Measurements from ENCODE around the gene PROM1. TPM values are rescaled to one million over a fixed set of nuclear protein-coding genes. Genes with fewer than 3 reads are reported as not detected.

The PROM1 gene
- total RNA-seq, 1 donor: 0.31 TPM

- H3K27me3 ChIP-seq (ENCODE audit: insufficient read depth, low read length): peaks cover 37% of the 10 kb centered on the region
- no peak overlapping the region for H3K4me3 ChIP-seq (ENCODE audit: low read length)
- H3K9me3 ChIP-seq (ENCODE audit: low read depth, low read length): no peaks in the 10 kb centered on the region
- peaks cover 6% of the 10 kb centered on the region for H3K4me1 ChIP-seq (ENCODE audit: insufficient read depth, low read length)
Observed at GRCh38 chr4:16088601-16089000, 4.8 kb upstream of the PROM1 start.

GRCh38 chr4:16085822-16086221 lies 2.0 kb upstream of the PROM1 start:
- no peak overlapping the region for H3K4me3 ChIP-seq (ENCODE audit: low read length)
- H3K4me1 ChIP-seq (ENCODE audit: insufficient read depth, low read length): peaks cover 24% of the 10 kb centered on the region
- peaks cover 59% of the 10 kb centered on the region for H3K27me3 ChIP-seq (ENCODE audit: insufficient read depth, low read length)
- H3K9me3 ChIP-seq (ENCODE audit: low read depth, low read length): no peaks in the 10 kb centered on the region

- no peaks in the 10 kb centered on the region for H3K9me3 ChIP-seq (ENCODE audit: low read depth, low read length)
- H3K27me3 ChIP-seq (ENCODE audit: insufficient read depth, low read length): peaks cover 61% of the 10 kb centered on the region
- peak overlapping the region; percentile 6 for H3K4me3 ChIP-seq (ENCODE audit: low read length)
- peaks cover 24% of the 10 kb centered on the region for H3K4me1 ChIP-seq (ENCODE audit: insufficient read depth, low read length)
Observed at GRCh38 chr4:16082426-16083240, 1.2 kb downstream of the PROM1 start.

DNA sequence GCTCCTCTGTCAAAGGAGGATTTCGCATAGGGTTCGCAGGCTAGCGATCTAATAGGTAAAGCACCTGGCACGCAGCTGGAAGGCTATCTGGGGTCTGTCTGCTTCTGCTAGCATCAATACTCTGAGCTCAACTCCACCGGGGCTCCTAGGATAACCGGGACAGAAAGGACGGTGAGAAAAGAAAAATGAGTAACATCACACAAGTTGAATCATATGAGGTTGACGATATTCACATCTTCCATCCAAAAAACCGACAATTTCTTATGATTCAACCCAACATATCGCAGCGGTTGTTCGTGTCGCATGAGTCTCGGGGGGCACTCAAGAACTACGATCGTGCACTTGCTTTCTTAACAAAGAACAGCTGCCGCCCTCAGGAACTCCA lies 1.8 kb downstream of the PROM1 start:
- H3K4me3 ChIP-seq (ENCODE audit: low read length): peak overlapping the region; percentile 6
- H3K27me3 ChIP-seq (ENCODE audit: insufficient read depth, low read length): peaks cover 56% of the 10 kb centered on the region
- no peaks in the 10 kb centered on the region for H3K9me3 ChIP-seq (ENCODE audit: low read depth, low read length)
- peaks cover 24% of the 10 kb centered on the region for H3K4me1 ChIP-seq (ENCODE audit: insufficient read depth, low read length)

DNA sequence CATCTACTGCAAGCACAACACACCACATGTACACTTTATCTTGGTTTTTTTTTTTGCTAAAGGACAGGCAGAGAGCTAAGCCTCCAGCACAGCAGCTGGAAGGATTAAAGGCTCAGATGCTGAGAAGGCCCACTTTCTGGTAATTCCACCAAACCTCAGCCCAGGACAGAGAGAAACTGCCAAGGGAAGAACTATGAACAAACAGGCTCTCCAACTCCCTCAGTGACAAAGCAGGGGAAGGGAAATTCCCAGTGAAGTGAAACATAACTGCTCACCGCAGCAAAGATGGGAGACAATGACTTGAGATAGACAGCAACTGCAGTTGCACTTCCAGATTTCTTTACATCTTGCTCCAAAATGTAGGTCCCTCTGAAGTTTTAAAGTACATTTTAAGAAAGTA lies 4.8 kb downstream of the PROM1 start:
- peaks cover 31% of the 10 kb centered on the region for H3K27me3 ChIP-seq (ENCODE audit: insufficient read depth, low read length)
- H3K4me1 ChIP-seq (ENCODE audit: insufficient read depth, low read length): peaks cover 23% of the 10 kb centered on the region
- H3K9me3 ChIP-seq (ENCODE audit: low read depth, low read length): no peaks in the 10 kb centered on the region
- no peak overlapping the region for H3K4me3 ChIP-seq (ENCODE audit: low read length)

DNA sequence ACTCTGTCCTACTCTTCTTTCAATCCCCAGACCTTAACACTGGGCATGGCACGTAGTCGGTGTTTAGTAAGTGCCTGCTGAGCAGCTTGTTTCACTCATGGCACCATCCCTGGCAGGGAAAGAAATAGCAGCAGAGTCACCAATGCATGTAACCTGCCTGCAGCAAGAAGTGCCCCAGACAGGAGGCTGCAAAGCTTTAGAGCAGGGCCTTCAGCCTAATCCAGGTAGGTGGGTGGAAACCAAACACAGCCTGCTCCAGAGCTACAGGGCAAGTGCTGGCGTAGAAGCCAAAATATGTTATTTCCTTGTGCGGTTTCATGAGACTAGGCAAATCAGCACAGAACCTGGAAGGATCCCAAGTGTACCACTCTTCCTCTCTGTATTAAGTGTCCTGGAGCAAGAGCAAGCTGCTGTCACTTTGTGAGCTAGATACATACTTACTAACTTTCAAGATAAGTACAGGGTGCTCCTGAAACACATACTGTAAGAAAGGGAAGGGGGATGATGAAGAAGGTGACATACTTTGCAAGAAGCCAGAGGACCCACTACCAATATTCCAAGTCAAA lies 5.5 kb downstream of the PROM1 start:
- H3K9me3 ChIP-seq (ENCODE audit: low read depth, low read length): no peaks in the 10 kb centered on the region
- H3K4me3 ChIP-seq (ENCODE audit: low read length): no peak overlapping the region
- H3K4me1 ChIP-seq (ENCODE audit: insufficient read depth, low read length): peaks cover 15% of the 10 kb centered on the region
- peaks cover 24% of the 10 kb centered on the region for H3K27me3 ChIP-seq (ENCODE audit: insufficient read depth, low read length)

DNA sequence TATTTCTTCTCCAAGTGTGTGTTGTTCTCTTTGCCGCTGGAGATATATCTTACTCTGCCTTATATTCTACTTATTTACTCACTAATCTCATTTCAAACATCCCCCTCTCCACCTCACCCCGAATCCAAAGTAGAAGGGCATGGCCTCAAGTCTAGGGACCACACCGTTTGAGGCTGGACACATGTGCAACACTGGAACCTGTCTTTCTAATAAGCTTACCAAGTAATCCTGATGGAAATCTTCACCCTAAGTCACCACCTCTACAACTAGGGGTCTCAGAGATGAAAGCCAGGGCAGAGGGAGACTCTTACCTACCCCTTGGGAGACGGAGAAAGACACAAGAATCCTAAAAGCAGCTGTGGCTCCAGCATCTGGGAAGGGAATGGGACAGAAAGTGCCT lies 6.0 kb downstream of the PROM1 start:
- no peak overlapping the region for H3K4me3 ChIP-seq (ENCODE audit: low read length)
- peaks cover 20% of the 10 kb centered on the region for H3K27me3 ChIP-seq (ENCODE audit: insufficient read depth, low read length)
- peaks cover 10% of the 10 kb centered on the region for H3K4me1 ChIP-seq (ENCODE audit: insufficient read depth, low read length)
- no peaks in the 10 kb centered on the region for H3K9me3 ChIP-seq (ENCODE audit: low read depth, low read length)

- no peak overlapping the region for H3K4me3 ChIP-seq (ENCODE audit: low read length)
- H3K27me3 ChIP-seq (ENCODE audit: insufficient read depth, low read length): peaks cover 5% of the 10 kb centered on the region
- no peaks in the 10 kb centered on the region for H3K4me1 ChIP-seq (ENCODE audit: insufficient read depth, low read length)
- H3K9me3 ChIP-seq (ENCODE audit: low read depth, low read length): no peaks in the 10 kb centered on the region
Observed at GRCh38 chr4:16075975-16076757, 7.7 kb downstream of the PROM1 start.

- Histone ChIP-seq H3K4me3 (ENCODE audit: low read length) (no peak overlapping the region), H3K27me3 (ENCODE audit: insufficient read depth, low read length) (peaks cover 3% of the 10 kb centered on the region), H3K4me1 (ENCODE audit: insufficient read depth, low read length) (peaks cover 4% of the 10 kb centered on the region), H3K9me3 (ENCODE audit: low read depth, low read length) (no peaks in the 10 kb centered on the region)
Observed at GRCh38 chr4:16075061-16075460, 8.8 kb downstream of the PROM1 start.

DNA sequence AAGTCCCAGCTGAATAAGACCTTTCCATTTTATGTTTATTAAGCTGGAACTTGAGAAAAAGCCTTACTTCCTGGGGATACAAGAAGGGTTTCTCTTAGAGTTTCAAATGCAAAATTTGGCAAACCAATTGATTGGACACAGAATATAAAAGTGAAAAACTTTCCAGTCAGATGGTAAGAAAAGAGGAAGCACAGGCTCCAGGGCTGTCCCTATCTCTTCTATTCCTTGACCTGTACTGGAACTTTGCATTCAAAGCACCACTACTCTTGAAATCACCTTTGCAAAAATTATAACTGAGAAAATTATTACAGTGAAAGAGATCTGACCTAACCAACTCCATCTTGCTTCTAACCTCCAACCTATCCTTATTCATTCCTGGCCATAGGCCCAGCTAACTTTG lies 11.7 kb downstream of the PROM1 start:
- Histone ChIP-seq H3K4me1 (ENCODE audit: insufficient read depth, low read length) (peaks cover 5% of the 10 kb centered on the region), H3K27me3 (ENCODE audit: insufficient read depth, low read length) (no peaks in the 10 kb centered on the region), H3K4me3 (ENCODE audit: low read length) (no peak overlapping the region), H3K9me3 (ENCODE audit: low read depth, low read length) (no peaks in the 10 kb centered on the region)

- H3K9me3 ChIP-seq (ENCODE audit: low read depth, low read length): no peaks in the 10 kb centered on the region
- H3K4me3 ChIP-seq (ENCODE audit: low read length): no peak overlapping the region
- no peaks in the 10 kb centered on the region for H3K27me3 ChIP-seq (ENCODE audit: insufficient read depth, low read length)
- peaks cover 5% of the 10 kb centered on the region for H3K4me1 ChIP-seq (ENCODE audit: insufficient read depth, low read length)
Observed at GRCh38 chr4:16070203-16070602, 13.6 kb downstream of the PROM1 start.

DNA sequence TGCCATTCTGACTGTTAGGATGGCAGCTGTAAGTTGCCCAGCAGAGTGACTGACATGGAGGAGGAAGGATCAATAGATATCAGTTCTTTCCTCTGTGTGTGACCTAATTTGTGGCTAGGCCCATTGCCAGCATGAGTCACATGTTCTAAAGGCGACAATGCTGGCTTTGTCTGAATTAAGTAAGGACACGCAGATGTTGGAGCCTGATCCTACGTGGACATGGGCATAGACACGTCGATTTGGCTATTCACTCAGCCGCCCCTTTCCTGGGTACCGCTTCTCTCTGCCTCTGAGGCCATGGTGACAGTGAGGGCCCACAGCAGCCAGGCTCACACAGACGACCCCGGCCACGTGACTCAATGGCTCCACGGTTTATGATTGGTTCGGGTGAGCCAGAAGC lies 16.3 kb downstream of the PROM1 start:
- H3K27me3 ChIP-seq (ENCODE audit: insufficient read depth, low read length): no peaks in the 10 kb centered on the region
- H3K9me3 ChIP-seq (ENCODE audit: low read depth, low read length): no peaks in the 10 kb centered on the region
- H3K4me1 ChIP-seq (ENCODE audit: insufficient read depth, low read length): peaks cover 5% of the 10 kb centered on the region
- no peak overlapping the region for H3K4me3 ChIP-seq (ENCODE audit: low read length)

DNA sequence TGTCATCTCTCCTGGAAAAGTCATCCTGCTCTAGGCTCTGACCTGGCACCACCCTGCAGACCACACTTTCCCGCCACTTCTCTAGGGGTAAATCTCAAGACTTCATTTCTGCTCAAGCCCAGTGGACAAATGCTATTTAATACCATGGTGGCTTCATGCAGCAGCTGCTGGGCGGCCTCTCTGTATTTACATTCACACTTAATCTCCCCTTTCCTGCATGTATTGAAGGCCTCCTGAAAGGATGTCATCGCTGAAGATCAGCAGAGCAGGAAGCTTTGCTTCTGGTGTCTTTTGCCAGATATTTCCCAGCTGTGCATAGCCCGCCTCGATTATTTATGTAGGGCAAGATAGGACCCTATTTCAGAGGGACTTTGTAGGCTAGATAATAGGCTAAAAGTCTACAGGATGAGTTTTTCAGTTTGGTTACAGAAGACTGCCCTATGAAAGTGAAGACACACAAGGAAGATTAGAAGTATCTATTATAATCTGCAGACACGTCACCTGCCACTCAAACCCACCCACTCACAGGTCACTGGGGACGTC lies 17.2 kb downstream of the PROM1 start:
- Histone ChIP-seq H3K9me3 (ENCODE audit: low read depth, low read length) (no peaks in the 10 kb centered on the region), H3K4me1 (ENCODE audit: insufficient read depth, low read length) (peaks cover 5% of the 10 kb centered on the region), H3K27me3 (ENCODE audit: insufficient read depth, low read length) (no peaks in the 10 kb centered on the region), H3K4me3 (ENCODE audit: low read length) (no peak overlapping the region)

- Histone ChIP-seq H3K9me3 (ENCODE audit: low read depth, low read length) (no peaks in the 10 kb centered on the region), H3K4me3 (ENCODE audit: low read length) (no peak overlapping the region), H3K4me1 (ENCODE audit: insufficient read depth, low read length) (peaks cover 1% of the 10 kb centered on the region), H3K27me3 (ENCODE audit: insufficient read depth, low read length) (no peaks in the 10 kb centered on the region)
Observed at GRCh38 chr4:16065066-16065465, 18.8 kb downstream of the PROM1 start.

DNA sequence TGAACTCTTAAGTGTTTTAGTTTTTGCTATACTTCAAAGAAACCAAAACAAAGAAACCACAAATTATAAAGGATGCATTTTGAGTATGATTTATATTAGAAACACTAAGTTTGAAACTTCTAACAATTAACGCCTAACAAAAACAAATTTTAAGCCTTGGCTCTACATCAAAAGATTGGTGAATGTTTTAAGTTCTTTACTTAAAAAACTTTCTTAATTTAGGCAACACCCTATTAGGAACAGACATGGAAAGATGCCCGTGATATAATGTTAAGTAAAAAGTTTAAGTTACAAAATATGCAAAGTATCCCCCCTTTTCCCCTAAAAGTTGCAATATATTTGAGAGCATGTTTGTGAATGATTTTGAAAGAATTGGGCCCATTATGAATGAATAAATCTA lies 21.2 kb downstream of the PROM1 start:
- H3K9me3 ChIP-seq (ENCODE audit: low read depth, low read length): no peaks in the 10 kb centered on the region
- H3K27me3 ChIP-seq (ENCODE audit: insufficient read depth, low read length): no peaks in the 10 kb centered on the region
- no peak overlapping the region for H3K4me3 ChIP-seq (ENCODE audit: low read length)
- no peaks in the 10 kb centered on the region for H3K4me1 ChIP-seq (ENCODE audit: insufficient read depth, low read length)

Data from mononuclear cell (primary cell).